WERI-Rb-1 (cell line): ENCODE data around the gene EPB42.
"Not testable (repeated sequence)": the region's sequence is repeated elsewhere in the genome, so short reads cannot be mapped to it uniquely, and the experiment has no call there.

ENCODE experiments used
- DNase-seq: peaks from one replicate; pipeline ENCODE4 v3.0.0-alpha.2; 2020
- H3K27ac ChIP-seq: fragments of 250-450 bp; sonication (Bioruptor Pico); 2 replicates; pipeline ENCODE4 v1.5.1; 2020; ENCODE audit warnings: mild to moderate bottlenecking, moderate library complexity
- H3K27me3 ChIP-seq: fragments of 250-450 bp; sonication (Bioruptor Pico); 2 replicates; pipeline ENCODE4 v1.5.1; 2021; ENCODE audit warnings: mild to moderate bottlenecking, low read depth, moderate library complexity; ENCODE audit not compliant: insufficient read depth, severe bottlenecking
- H3K36me3 ChIP-seq: fragments of 250-450 bp; sonication (Bioruptor Pico); 2 replicates; pipeline ENCODE4 v1.5.1; 2020; ENCODE audit warnings: mild to moderate bottlenecking, moderate library complexity
- H3K4me3 ChIP-seq: 2 replicates; pipeline ENCODE4 v1.5.1; 2011; ENCODE audit warnings: low read depth, mild to moderate bottlenecking, control low read depth, low read length
- H3K9me3 ChIP-seq: fragments of 250-450 bp; sonication (Bioruptor Pico); 2 replicates; pipeline ENCODE4 v1.5.1; 2021; ENCODE audit warnings: mild to moderate bottlenecking, moderate library complexity; ENCODE audit not compliant: severe bottlenecking
- TF ChIP-seq, protein P1 (sequence below): IDR thresholded peaks from 2 replicates; pipeline ENCODE4 v1.5.1; 2011; ENCODE audit warnings: low read depth, mild to moderate bottlenecking, control low read depth, inconsistent platforms, low read length

Gene EPB42

DNA sequence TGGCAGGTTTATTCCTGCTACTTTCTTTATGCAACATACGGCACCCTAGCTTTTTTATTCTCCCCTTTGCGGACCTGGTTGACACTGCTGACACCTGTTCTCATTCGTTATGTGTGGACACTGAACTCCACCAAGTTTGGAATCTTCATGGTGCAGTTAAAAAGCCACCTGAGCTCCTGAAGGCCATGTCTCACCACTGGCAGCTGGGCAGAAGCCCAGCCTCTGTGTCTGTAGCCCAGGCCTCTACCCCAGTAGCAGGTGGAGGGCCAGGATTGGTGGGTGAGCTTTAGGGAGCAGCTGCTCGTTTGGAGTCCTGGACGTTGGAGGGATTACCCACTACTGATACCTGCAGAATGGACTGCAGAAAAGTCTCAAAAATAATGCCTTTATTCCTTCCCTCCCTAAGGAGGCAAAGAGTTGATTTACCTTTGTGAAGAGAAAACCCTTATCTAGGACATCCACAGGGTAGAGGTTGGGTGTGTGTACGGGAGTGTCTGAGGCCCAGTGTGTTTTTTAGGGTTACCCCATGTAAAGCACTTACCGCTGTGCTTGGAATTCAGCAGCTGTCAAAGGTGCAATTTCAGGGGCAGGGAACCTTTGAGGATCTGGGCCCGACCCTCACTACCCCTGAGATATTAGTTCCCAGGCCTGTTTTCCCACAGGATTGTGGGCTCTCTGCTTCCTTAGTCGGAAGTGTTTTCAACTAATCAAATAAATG lies 36.3 kb downstream of the EPB42 start:
- TF ChIP-seq, protein P1, sequence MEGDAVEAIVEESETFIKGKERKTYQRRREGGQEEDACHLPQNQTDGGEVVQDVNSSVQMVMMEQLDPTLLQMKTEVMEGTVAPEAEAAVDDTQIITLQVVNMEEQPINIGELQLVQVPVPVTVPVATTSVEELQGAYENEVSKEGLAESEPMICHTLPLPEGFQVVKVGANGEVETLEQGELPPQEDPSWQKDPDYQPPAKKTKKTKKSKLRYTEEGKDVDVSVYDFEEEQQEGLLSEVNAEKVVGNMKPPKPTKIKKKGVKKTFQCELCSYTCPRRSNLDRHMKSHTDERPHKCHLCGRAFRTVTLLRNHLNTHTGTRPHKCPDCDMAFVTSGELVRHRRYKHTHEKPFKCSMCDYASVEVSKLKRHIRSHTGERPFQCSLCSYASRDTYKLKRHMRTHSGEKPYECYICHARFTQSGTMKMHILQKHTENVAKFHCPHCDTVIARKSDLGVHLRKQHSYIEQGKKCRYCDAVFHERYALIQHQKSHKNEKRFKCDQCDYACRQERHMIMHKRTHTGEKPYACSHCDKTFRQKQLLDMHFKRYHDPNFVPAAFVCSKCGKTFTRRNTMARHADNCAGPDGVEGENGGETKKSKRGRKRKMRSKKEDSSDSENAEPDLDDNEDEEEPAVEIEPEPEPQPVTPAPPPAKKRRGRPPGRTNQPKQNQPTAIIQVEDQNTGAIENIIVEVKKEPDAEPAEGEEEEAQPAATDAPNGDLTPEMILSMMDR = no peak
- H3K4me3 ChIP-seq = no peak overlapping the region; the same call in 1 of the 2 replicates
- DNase-seq = no peak

DNA sequence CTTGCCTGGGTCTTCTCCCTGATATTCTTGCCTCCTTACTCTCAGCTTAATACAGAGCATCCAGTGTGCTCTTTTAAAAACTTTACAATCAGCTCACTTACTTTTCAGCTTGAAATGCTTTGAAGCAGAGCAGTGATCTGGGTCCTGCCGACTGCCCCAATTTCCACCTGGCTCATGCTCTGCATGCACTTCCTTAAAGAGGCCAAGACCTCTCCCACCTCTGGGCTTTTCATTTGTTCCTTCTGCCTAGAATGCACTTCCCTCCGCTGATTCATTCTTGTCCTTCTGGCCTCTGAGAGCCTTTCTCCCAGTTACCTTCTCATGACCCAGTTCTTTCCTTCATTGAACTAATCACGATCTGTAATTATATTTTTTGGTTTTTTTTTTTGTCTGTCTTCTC lies 37.5 kb downstream of the EPB42 start:
- Histone ChIP-seq H3K36me3 (no peaks in the 10 kb centered on the region; the same call in 1 of the 2 replicates), H3K27me3 (no peaks in the 10 kb centered on the region), H3K9me3 (no peaks in the 10 kb centered on the region), H3K27ac (no peak overlapping the region), H3K4me3 (no peak overlapping the region)
- TF ChIP-seq, protein P1 = no peak
- DNase-seq = no peak

More for the DNA sequence above, 36.3 kb downstream of the EPB42 start:
- H3K27me3 ChIP-seq = no peaks in the 10 kb centered on the region
- H3K36me3 ChIP-seq = peaks cover under 1% of the 10 kb centered on the region
- H3K27ac ChIP-seq = no peak overlapping the region
- H3K9me3 ChIP-seq = no peaks in the 10 kb centered on the region

DNA sequence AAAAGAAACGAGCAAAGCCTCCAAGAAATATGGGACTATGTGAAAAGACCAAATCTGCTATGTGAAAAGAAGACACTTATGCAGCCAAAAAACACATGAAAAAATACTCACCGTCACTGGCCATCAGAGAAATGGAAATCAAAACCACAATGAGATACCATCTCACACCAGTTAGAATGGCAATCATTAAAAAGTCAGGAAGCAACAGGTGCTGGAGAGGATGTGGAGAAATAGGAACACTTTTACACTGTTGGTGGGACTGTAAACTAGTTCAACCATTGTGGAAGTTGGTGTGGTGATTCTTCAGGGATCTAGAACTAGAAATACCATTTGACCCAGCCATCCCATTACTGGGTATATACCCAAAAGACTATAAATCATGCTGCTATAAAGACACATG lies 43.7 kb downstream of the EPB42 start:
- not testable (repeated sequence) for H3K4me3 ChIP-seq, DNase-seq, H3K9me3 ChIP-seq, H3K27me3 ChIP-seq, H3K27ac ChIP-seq
- peaks cover 13% of the 10 kb centered on the region for H3K36me3 ChIP-seq

DNA sequence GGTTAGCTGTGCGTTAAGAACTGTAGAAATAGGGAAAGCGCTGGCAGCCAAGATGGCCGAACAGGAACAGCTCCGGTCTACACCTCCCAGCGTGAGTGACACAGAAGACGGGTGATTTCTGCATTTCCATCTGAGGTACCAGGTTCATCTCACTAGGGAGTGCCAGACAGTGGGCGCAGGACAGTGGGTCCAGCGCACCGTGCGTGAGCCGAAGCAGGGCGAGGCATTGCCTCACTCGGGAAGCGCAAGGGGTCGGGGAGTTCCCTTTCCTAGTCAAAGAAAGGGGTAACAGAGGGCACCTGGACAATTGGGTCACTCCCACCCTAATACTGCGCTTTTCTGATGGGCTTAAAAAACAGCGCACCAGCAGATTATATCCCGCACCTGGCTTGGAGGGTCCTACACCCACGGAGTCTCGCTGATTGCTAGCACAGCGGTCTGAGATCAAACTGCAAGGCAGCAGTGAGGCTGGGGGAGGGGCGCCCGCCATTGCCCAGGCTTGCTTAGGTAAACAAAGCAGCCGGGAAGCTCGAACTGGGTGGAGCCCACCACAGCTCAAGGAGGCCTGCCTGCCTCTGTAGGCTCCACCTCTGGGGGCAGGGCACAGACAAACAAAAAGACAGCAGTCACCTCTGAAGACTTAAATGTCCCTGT lies 45.0 kb downstream of the EPB42 start:
- H3K4me3 ChIP-seq, H3K27me3 ChIP-seq, DNase-seq, H3K27ac ChIP-seq, H3K9me3 ChIP-seq: not testable (repeated sequence)
- peaks cover 15% of the 10 kb centered on the region for H3K36me3 ChIP-seq

DNA sequence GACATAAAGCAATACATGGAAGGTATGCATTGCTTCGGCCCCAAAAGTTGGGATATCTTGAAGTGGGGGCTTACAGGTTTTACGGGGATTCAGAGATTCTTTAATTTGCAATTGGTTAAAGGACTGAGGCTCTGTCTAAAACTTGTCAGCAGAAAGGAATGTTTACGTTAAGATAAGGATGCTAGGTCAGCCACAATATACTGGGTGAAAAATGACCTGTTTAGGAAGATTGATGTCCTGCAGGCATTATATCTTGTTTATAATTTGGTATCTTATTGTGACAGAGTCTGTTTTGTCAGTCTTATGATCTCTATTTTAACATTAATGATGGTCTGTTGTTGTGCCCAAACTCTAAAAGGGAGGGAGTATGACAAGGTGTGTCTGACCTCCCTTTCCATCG lies 50.9 kb downstream of the EPB42 start:
- H3K27me3 ChIP-seq = no peaks in the 10 kb centered on the region
- H3K27ac ChIP-seq = no peak overlapping the region
- TF ChIP-seq, protein P1 = no peak
- no peak overlapping the region for H3K4me3 ChIP-seq
- no peaks in the 10 kb centered on the region for H3K9me3 ChIP-seq
- peaks cover 20% of the 10 kb centered on the region for H3K36me3 ChIP-seq
- no peak for DNase-seq

DNA sequence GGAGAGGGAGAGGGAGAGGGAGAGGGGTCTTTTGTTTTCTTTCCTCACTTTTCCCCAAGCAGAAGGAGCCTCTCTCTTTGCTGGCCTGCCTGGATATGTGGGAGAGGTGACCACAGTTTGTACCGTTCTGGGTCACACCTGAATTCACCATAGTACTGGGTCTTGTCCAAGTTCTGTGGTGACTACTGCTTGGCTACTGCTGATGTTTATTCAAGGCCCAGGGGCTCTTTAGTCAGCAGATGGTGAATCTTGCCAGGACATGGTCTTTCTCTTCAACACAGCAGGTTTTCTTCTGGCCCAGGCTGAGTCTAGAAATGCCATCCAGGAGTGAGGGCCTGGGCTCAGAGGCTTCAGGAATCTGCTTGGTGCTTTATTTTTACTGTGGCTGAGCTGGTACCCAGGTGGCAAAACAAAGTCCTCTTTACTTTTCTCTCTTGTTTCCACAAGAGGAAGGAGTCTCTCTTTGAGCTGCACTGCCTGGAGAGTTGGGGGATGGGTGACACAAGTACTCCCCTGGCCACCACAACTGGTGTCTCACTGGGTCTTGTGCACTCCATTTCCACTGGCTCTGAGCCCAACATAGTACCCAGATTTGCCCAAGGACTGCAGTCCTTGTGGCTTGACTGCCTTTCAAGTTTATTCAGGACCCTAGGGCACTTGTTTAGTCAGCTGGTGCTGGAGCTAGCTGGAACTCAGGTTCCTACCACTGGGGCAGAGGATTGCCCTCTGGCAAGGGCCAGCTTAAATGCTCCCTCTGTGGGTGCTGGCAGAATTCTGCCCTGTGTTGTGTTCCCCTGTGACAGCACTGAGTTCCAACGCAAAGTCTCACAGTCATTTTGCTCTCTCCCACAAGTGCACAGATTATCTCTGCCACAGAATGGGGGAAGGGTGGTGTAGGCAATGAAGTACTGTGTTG lies 52.4 kb downstream of the EPB42 start:
- Histone ChIP-seq H3K9me3 (no peaks in the 10 kb centered on the region), H3K27ac (no peak overlapping the region), H3K4me3 (no peak overlapping the region), H3K36me3 (peaks cover 23% of the 10 kb centered on the region), H3K27me3 (no peaks in the 10 kb centered on the region)
- no peak for DNase-seq
- TF ChIP-seq, protein P1 = no peak

DNA sequence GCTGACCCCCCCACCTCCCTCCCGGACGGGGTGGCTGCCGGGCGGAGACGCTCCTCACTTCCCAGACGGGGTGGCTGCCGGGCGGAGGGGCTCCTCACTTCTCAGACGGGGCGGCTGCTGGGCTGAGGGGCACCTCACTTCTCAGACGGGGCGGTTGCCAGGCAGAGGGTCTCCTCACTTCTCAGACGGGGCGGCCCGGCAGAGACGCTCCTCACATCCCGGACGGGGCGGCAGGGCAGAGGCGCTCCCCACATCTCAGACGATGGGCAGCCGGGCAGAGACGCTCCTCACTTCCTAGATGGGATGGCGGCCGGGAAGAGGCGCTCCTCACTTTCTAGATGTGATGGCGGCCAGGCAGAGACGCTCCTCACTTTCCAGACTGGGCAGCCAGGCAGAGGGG lies 53.6 kb downstream of the EPB42 start:
- not testable (repeated sequence) for H3K9me3 ChIP-seq, H3K27me3 ChIP-seq, H3K27ac ChIP-seq, DNase-seq, H3K4me3 ChIP-seq
- H3K36me3 ChIP-seq = peaks cover 19% of the 10 kb centered on the region
